Right cardiac atrium (tissue), 5 donors: Measurements from ENCODE around the gene VKORC1. TPM values are rescaled to one million over a fixed set of nuclear protein-coding genes. Genes with fewer than 3 reads are reported as not detected.

ENCODE experiments used
- ATAC-seq, 2 donors: fragments of 200-7000 bp; cut with Tn5 transposase; one replicate each; pipeline versions ENCODE4 v1.8.0 to v1.9.1; 2020; ENCODE audit warnings: moderate library complexity in 2 of 2, mild to moderate bottlenecking in 1 of 2
- DNase-seq, 3 donors: peaks; one replicate each; pipeline ENCODE4 v3.0.0-alpha.2; 2020
- H3K27ac ChIP-seq: one replicate; pipeline ENCODE4 v1.5.1; 2013; ENCODE audit warnings: mild to moderate bottlenecking, low read length, control low read depth, moderate library complexity
- H3K27me3 ChIP-seq: one replicate; pipeline ENCODE4 v1.6.1; 2013; ENCODE audit not compliant: control insufficient read depth, insufficient read depth
- H3K4me1 ChIP-seq: one replicate; pipeline ENCODE4 v1.6.1; 2013; ENCODE audit warnings: low read length; ENCODE audit not compliant: control insufficient read depth, insufficient read depth
- H3K4me3 ChIP-seq: one replicate; pipeline ENCODE4 v1.5.1; 2013; ENCODE audit warnings: low read length, control low read depth
- H3K9me3 ChIP-seq: one replicate; pipeline ENCODE4 v1.6.1; 2013; ENCODE audit warnings: low read length; ENCODE audit not compliant: control insufficient read depth
- WGBS: extraction: QIAGEN DNeasy Blood & Tissue Kit; methylation state at CpG from one replicate; pipeline ENCODE4 v1.1.7; 2013; 5-methylcytosine and 5-hydroxymethylcytosine counted together
- intact Hi-C, 4 donors: fragments of 100-400 bp; cut with DNase I; formaldehyde crosslinking; loops; one replicate each; pipeline versions ENCODE4 v1.11.0 to v1.14.0; 2022 to 2023
- polyA plus RNA-seq: library from polyadenylated mRNA; stranded (reverse); fragments of 200-250 nt; gene quantifications from one replicate; pipeline ENCODE4 v1.2.3, GENCODE V29; 2013
- total RNA-seq, 4 donors: library from RNA; stranded (reverse); fragmentation: NEBNext Ultra II Directional; extraction: Animal tissue kit (Norgen Biotek cat#: 25700); gene quantifications; one replicate each; pipeline ENCODE4 v1.2.1, GENCODE V29; 2021
- donor health status: healthy with polysubstance abuse.
- donor health status: DM: no; HTN: yes; CAD: no.
- donor health status: DM: no; HTN: no; CAD: no.
- donor health status: DM: no; HTN: yes; CAD: no; lungs with severe emphysema.
- donor health status: DM: yes; HTN: yes; CAD: no.

VKORC1 gene
- total and polyA plus RNA-seq, 5 donors: 40.8 to 68.0 (median 50.7) TPM

GRCh38 chr16:31136287-31136662 is 41.7 kb upstream of the VKORC1 start:
- no peak overlapping the region for H3K27ac ChIP-seq
- ATAC-seq: no peak
- WGBS: 85% methylated on average over 6 of the region's 6 CpGs

DNA sequence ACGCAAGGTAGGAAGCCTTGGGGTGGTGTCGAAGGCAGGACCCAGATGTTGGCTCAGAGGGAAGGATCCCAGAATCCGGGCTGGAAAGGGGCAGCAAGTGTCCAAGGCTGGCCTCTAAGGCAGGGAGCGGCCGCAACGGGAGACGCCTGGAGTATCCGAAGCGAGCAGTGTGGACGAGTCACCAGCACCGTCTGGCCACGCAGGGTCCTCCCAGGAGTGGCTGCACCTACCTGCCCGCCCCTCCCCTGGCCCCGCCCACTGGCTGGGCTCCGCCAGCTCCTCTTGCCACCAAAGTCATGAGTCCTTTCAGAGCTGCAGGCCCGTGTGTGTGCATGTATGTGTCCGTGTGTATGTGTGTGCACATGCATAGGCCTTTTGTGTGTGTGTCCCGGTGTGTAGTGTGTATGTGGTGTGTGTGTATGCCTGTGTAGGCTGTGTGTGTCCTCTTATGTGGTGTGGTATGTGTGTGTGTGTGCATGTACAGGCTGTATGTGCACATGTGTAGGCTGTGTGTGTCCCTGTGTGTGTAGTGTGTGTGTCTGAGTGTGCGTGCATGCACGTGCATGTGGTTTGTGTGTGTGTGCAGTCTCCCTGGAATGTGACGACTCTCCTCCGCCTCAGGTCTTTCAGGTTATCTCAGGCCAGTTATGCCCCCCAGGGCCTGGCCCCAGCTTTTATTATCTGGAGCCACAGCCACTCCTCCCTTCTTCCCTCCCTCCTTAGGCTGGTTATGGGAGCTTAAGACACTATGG is 41.1 kb upstream of the VKORC1 start, which contains the start of gene PRSS8:
TSS of gene PRSS8 (minus strand) at position 193 of the 752 bp plus-strand sequence. CDS start 229 bp downstream, outside the sequence.
- DNase-seq (peak in 1 of 3 donors; percentile 63), ATAC-seq (no peak)
- WGBS: 47% methylated on average over 22 of the region's 22 CpGs
- Histone ChIP-seq H3K9me3 (no peaks in the 10 kb centered on the region), H3K4me1 (peaks cover 8% of the 10 kb centered on the region), H3K4me3 (no peak within 1 kb of the TSS), H3K27me3 (no peaks in the 10 kb centered on the region), H3K27ac (no peak within 1 kb of the TSS)
- intact Hi-C loops: no loop called here

More at GRCh38 chr16:31136287-31136662, 41.7 kb upstream of the VKORC1 start:
- H3K4me1 ChIP-seq: peaks cover 8% of the 10 kb centered on the region
- no peaks in the 10 kb centered on the region for H3K27me3 ChIP-seq
- H3K9me3 ChIP-seq: no peaks in the 10 kb centered on the region
- intact Hi-C loops: no loop called here
- no peak for DNase-seq
- H3K4me3 ChIP-seq: no peak overlapping the region

DNA sequence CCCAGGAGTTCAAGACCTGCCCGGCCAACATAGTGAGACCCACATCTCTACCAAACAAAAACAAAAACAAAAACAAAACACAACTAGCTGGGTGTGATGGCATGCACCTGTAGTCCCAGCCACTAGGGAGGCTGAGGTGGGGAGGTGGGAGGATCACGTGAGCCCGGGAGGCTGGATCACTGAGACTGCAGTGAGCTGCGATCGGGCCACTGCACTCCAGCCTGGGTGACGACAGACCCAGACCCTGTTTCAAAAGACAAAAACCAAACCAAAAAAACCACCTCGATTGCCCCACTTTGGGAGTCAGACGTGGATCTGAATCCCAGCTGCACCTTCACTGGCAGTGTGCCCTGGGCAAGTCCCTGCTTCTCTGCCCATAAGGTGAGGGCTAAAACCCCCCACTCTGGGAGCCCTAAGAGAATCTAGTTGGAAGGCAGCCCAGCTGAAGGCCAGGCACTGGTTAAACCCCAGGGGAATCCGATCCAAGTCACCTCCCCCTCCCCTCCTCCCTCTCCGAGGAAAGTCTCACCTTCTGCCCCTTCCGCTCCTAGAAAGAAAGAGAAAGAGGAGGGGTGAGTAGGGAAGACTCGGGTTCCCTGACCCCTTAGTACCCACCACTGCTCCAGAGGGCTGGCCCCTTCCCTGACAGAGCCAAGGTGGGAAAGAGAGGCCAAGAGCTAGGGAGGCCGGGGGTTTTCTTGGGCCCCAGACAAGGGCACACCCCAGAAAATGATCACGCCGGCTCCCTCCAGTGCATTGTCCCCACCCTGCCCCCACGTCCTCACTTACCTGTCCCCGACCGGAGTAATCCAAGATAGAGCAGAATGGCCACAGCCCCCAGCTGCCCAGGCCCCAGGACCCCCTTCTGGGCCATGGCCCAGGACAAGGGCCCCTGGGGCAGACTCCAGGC is 40.3 kb upstream of the VKORC1 start:
- H3K27ac ChIP-seq: no peak overlapping the region
- intact Hi-C loops: no loop called here
- DNase-seq (peak in 1 of 3 donors; percentile 44), ATAC-seq (no peak)
- H3K4me1 ChIP-seq: peaks cover 8% of the 10 kb centered on the region
- H3K9me3 ChIP-seq: no peaks in the 10 kb centered on the region
- WGBS: 24% methylated on average over 18 of the region's 18 CpGs
- H3K4me3 ChIP-seq: no peak overlapping the region
- no peaks in the 10 kb centered on the region for H3K27me3 ChIP-seq

- Histone ChIP-seq H3K4me1 (peaks cover 8% of the 10 kb centered on the region), H3K9me3 (no peaks in the 10 kb centered on the region), H3K27ac (no peak overlapping the region), H3K4me3 (no peak overlapping the region), H3K27me3 (no peaks in the 10 kb centered on the region)
- 8% methylated on average over 5 of the region's 5 CpGs for WGBS
- intact Hi-C loops: no loop called here
- DNase-seq: peak in 1 of 3 donors; percentile 44
- ATAC-seq: no peak
These were observed 39.5 kb upstream of the VKORC1 start for GRCh38 chr16:31134091-31134571.

DNA sequence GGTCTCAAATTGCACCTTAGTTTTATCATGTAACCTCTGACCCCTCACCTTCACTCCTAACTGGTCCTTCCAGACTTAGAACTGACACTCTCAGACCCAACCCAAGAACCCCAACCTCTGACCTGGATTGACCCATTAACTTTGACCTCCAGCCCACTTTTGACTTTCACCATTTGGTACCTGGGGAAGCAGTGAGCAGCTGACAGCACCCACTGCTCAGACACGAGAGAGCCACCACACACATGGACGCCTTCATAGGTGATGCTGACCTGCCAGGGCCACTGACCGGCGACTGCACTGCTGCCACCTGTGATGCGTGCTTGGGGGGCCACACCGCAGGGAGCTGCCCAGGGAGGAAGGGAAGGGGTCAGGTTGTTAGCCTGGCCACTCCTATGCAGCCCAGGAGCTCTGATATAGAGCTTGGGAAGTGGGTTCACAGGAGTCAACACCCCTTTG is 38.5 kb upstream of the VKORC1 start:
- intact Hi-C loops: no loop called here

GRCh38 chr16:31132303-31132979 is 37.8 kb upstream of the VKORC1 start:
- Histone ChIP-seq H3K4me3 (no peak overlapping the region), H3K27me3 (no peaks in the 10 kb centered on the region), H3K9me3 (no peaks in the 10 kb centered on the region), H3K4me1 (no peaks in the 10 kb centered on the region), H3K27ac (no peak overlapping the region)
- intact Hi-C loops: no loop called here
- WGBS: 89% methylated on average over 20 of the region's 20 CpGs
- ATAC-seq (no peak), DNase-seq (peak in 1 of 3 donors; percentile 37)

More for the DNA sequence above, 38.5 kb upstream of the VKORC1 start:
- DNase-seq: peak in 1 of 3 donors; percentile 24
- Histone ChIP-seq H3K27ac (no peak overlapping the region), H3K9me3 (no peaks in the 10 kb centered on the region), H3K27me3 (no peaks in the 10 kb centered on the region), H3K4me3 (no peak overlapping the region), H3K4me1 (no peaks in the 10 kb centered on the region)
- no peak for ATAC-seq
- 85% methylated on average over 6 of the region's 6 CpGs for WGBS

GRCh38 chr16:31131841-31132271 is 37.3 kb upstream of the VKORC1 start:
- 90% methylated on average over 5 of the region's 5 CpGs for WGBS
- no peaks in the 10 kb centered on the region for H3K27me3 ChIP-seq
- H3K4me3 ChIP-seq: no peak overlapping the region
- ATAC-seq (no peak), DNase-seq (peak in 1 of 3 donors; percentile 25)
- H3K9me3 ChIP-seq: no peaks in the 10 kb centered on the region
- no peak overlapping the region for H3K27ac ChIP-seq
- no peaks in the 10 kb centered on the region for H3K4me1 ChIP-seq
- intact Hi-C loops: no loop called here

DNA sequence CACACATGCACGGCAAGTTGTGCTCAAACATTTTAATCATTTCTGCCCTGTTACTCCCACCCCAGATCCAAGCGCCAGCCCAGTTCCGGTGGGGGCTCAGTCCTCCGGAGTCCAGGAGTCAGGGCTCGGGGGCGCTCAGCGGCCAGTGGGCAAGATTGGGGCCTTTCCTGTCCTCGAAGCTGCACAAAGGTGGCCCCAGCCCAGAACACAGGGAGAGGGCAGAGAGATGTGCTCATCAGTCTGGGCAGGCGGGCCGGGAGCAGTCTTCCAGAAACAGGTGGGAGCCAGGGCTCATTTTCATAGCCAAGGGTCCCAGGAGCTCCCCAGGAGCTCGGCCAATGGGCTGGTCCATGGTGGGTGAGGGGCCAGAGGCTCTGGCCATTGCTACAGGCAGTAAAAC is 36.8 kb upstream of the VKORC1 start:
- H3K9me3 ChIP-seq: no peaks in the 10 kb centered on the region
- DNase-seq (peak in 1 of 3 donors; percentile 66), ATAC-seq (no peak)
- no peaks in the 10 kb centered on the region for H3K27me3 ChIP-seq
- H3K27ac ChIP-seq: no peak overlapping the region
- H3K4me3 ChIP-seq: no peak overlapping the region
- H3K4me1 ChIP-seq: no peaks in the 10 kb centered on the region
- intact Hi-C loops: no loop called here
- 89% methylated on average over 11 of the region's 11 CpGs for WGBS

- no peaks in the 10 kb centered on the region for H3K4me1 ChIP-seq
- H3K4me3 ChIP-seq: no peak overlapping the region
- no peak overlapping the region for H3K27ac ChIP-seq
- ATAC-seq (no peak), DNase-seq (peak in 1 of 3 donors; percentile 58)
- H3K9me3 ChIP-seq: no peaks in the 10 kb centered on the region
- intact Hi-C loops: no loop called here
- H3K27me3 ChIP-seq: no peaks in the 10 kb centered on the region
- WGBS: 86% methylated on average over 6 of the region's 6 CpGs
These were observed 36.3 kb upstream of the VKORC1 start for GRCh38 chr16:31130899-31131298.

DNA sequence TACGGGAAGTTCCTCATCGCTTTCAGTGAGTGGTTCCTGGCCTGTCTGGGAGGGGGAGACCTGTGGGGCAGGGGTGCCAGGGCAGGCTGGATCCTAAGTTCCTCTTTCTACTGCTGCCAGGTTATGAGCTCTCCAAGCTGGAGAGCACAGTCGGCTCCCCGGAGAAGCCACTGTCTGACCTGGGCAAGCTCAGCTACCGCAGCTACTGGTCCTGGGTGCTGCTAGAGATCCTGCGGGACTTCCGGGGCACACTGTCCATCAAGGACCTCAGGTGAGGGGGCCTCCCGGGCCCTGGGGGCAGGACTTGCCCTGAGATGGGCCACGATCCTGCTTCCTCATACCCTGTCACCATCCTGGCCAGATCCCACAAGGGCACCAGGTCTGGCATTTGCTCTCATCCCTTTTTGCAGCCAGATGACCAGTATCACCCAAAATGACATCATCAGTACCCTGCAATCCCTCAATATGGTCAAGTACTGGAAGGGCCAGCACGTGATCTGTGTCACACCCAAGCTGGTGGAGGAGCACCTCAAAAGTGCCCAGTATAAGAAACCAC is 35.8 kb upstream of the VKORC1 start:
- Histone ChIP-seq H3K4me3 (no peak overlapping the region), H3K27me3 (no peaks in the 10 kb centered on the region), H3K9me3 (no peaks in the 10 kb centered on the region), H3K27ac (no peak overlapping the region), H3K4me1 (no peaks in the 10 kb centered on the region)
- ATAC-seq: no peak
- 86% methylated on average over 10 of the region's 10 CpGs for WGBS
- peak in 1 of 3 donors; percentile 67 for DNase-seq
- intact Hi-C loops: no loop called here
